Measurements from ENCODE around the gene CCDC178. TPM values are rescaled to one million over a fixed set of nuclear protein-coding genes. Genes with fewer than 3 reads are reported as not detected.

Gene CCDC178
- total RNA-seq, 1 donor, result 0.43 TPM

GRCh38 chr18:33326975-33327374 lies 113.5 kb downstream of the CCDC178 start:
- no peak for TF ChIP-seq CTCF (IDR thresholded peaks at IDR 0.05; ENCODE audit: insufficient read depth, low read depth, low read length)
- no peak overlapping the region for H3K4me3 ChIP-seq (ENCODE audit: low read depth, low read length)
- DNase-seq (ENCODE audit: low read depth), result no peak

DNA sequence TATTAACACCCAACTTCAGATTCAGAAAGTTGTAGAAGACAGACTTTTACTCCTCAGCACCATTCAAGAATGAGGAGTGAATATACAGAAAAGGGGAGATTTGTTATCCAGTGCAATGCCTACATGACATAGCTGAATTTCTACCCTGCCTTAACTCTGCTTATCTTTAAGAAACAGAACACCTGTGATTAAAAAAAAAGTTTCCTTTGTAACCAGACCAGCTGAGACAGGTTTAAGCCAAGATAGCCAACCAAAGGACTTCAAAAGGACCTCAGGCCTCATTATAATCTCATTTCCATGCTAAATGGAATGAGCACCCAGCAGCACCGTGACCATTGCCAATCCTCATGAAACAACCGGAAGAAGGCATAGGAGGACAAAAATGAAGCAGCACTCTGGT lies 122.9 kb downstream of the CCDC178 start:
- no peak overlapping the region for H3K4me3 ChIP-seq (ENCODE audit: low read depth, low read length)
- no peak for DNase-seq (ENCODE audit: low read depth)
- no peak for TF ChIP-seq CTCF (IDR thresholded peaks at IDR 0.05; ENCODE audit: insufficient read depth, low read depth, low read length)

GRCh38 chr18:33316146-33316587 lies 124.4 kb downstream of the CCDC178 start:
- TF ChIP-seq CTCF (IDR thresholded peaks at IDR 0.05; ENCODE audit: insufficient read depth, low read depth, low read length), result no peak
- H3K4me3 ChIP-seq (ENCODE audit: low read depth, low read length), result no peak overlapping the region
- no peak for DNase-seq (ENCODE audit: low read depth)

DNA sequence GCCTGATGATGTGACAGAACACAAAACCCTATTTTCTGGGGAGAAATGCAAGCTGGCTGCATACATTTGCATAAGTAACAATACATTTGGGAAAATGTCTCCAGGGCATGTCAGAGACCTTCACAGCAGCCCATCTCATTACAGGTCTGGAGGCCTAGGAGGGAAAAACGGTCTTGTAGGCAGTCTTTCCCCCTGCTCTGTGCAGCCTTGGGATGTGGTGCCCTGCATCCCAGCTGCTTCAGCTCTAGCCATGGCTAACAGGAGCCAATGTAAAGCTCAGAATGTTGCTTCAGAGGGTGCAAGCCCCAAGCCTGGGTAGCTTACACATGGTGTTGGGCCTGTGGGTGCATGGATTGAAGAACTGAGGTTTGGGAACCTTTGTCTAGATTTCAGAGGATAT lies 133.0 kb downstream of the CCDC178 start:
- H3K4me3 ChIP-seq (ENCODE audit: low read depth, low read length), result no peak overlapping the region
- no peak for DNase-seq (ENCODE audit: low read depth)
- TF ChIP-seq CTCF (IDR thresholded peaks at IDR 0.05; ENCODE audit: insufficient read depth, low read depth, low read length), result no peak

DNA sequence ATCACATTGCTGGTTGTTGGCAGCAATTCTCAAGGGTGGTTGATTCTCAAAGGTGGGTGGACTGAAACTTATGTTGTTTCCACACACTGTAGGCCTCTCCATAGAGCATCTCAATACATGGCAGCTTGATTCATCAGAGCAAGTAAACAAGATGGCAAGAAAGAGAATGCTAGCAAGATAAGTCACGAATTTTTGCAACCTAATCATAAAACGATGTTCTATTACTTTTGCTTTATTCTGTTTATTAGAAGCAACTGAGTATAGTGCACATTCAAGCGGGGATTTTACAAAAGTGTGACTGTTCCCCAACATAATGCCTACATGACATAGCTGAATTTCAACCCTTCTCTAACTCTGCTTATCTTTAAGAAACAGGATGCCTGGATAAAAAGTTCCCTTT lies 136.2 kb downstream of the CCDC178 start:
- H3K4me3 ChIP-seq (ENCODE audit: low read depth, low read length), result no peak overlapping the region
- DNase-seq (ENCODE audit: low read depth), result no peak
- TF ChIP-seq CTCF (IDR thresholded peaks at IDR 0.05; ENCODE audit: insufficient read depth, low read depth, low read length), result no peak

- no peak for DNase-seq (ENCODE audit: low read depth)
- no peak overlapping the region for H3K4me3 ChIP-seq (ENCODE audit: low read depth, low read length)
- no peak for TF ChIP-seq CTCF (IDR thresholded peaks at IDR 0.05; ENCODE audit: insufficient read depth, low read depth, low read length)
These were observed 149.0 kb downstream of the CCDC178 start for GRCh38 chr18:33291539-33291938.

- TF ChIP-seq CTCF (IDR thresholded peaks at IDR 0.05; ENCODE audit: insufficient read depth, low read depth, low read length), result no peak
- H3K4me3 ChIP-seq (ENCODE audit: low read depth, low read length), result no peak overlapping the region
- no peak for DNase-seq (ENCODE audit: low read depth)
These were observed 152.3 kb downstream of the CCDC178 start for GRCh38 chr18:33288082-33288716.

All from fibroblast of villous mesenchyme (primary cell).